HepG2 (cell line): Measurements from ENCODE around the gene MXI1. TPM values are rescaled to one million over a fixed set of nuclear protein-coding genes. Genes with fewer than 3 reads are reported as not detected.

ENCODE experiments used
- ATAC-seq: fragments of 200-7000 bp; cut with Tn5 transposase; 3 replicates; pipeline ENCODE4 v1.9.1; 2020; ENCODE audit warnings: mild to moderate bottlenecking, moderate library complexity
- BruUV-seq: library from RNA; stranded (reverse); fragments of 400-500 nt; replicated peaks from 2 replicates; lab custom pipeline; 2021; lab: Mats Ljungman, UMichigan
- CTCF ChIA-PET: fragments of 300-600 bp; formaldehyde crosslinking; extraction: SDS; loops from one replicate; lab custom pipeline; 2021; ENCODE audit warnings: low total read pairs, inconsistent platforms, low intra/inter-chr PET ratio; lab: Yijun Ruan, JAX
- POLR2A ChIA-PET: fragments of 350-600 bp; sonication (Branson Sonifier 250); formaldehyde crosslinking; loops from one replicate; lab custom pipeline; 2020; ENCODE audit warnings: antibody characterized with exemption, inconsistent platforms; lab: Yijun Ruan, JAX
- DNase-seq: peaks from one replicate; pipeline ENCODE4 v3.0.0-alpha.2; 2015; ENCODE audit warnings: low spot score
- FAIRE-seq: peaks from 3 replicates; lab custom pipeline; 2011; peaks lifted over from hg19 to GRCh38; lab: Jason Lieb, UNC
- H2AFZ ChIP-seq: one replicate; pipeline ENCODE4 v1.6.1; 2011; ENCODE audit warnings: low read length, inconsistent platforms
- H3K27ac ChIP-seq: fragments of 300-600 bp; 3 replicates; pipeline ENCODE4 v1.8.0; 2011; ENCODE audit warnings: mixed run types, mild to moderate bottlenecking, mixed read lengths, low read length, inconsistent platforms; ENCODE audit not compliant: insufficient read depth; ENCODE audit errors: extremely low read length
- H3K27me3 ChIP-seq, 2 experiments: fragments of 200-600 bp in 1 of 2; 2 replicates in 1 of 2; 3 replicates in 1 of 2; pipeline versions ENCODE4 v1.6.0 to v1.8.0; 2011; ENCODE audit warnings: low read length in 2 of 2, mild to moderate bottlenecking in 2 of 2, moderate library complexity in 2 of 2, inconsistent platforms in 1 of 2; ENCODE audit not compliant: insufficient read depth in 2 of 2, control insufficient read depth in 1 of 2
- H3K36me3 ChIP-seq, 2 experiments: fragments of 200-600 bp in 1 of 2; replicated peaks in 1 of 2; 2 replicates in 1 of 2; 3 replicates in 1 of 2; pipeline versions ENCODE4 v1.5.1 to v1.8.0; 2011; ENCODE audit warnings: low read length in 2 of 2, inconsistent platforms in 1 of 2; ENCODE audit not compliant: insufficient read depth in 2 of 2, control insufficient read depth in 1 of 2
- H3K4me1 ChIP-seq: 2 replicates; pipeline ENCODE4 v1.5.1; 2012; ENCODE audit warnings: low read length, inconsistent platforms; ENCODE audit not compliant: insufficient read depth
- H3K4me2 ChIP-seq: 2 replicates; pipeline ENCODE4 v1.6.0; 2011; ENCODE audit warnings: low read depth, low read length, inconsistent platforms
- H3K4me3 ChIP-seq, 3 experiments: fragments of 200-600 bp in 1 of 3; sonication (generic), shearing (Covaris generic) in 1 of 3; replicated peaks in 1 of 3; 2 replicates each; pipeline ENCODE4 v1.5.1; 2011 to 2016; ENCODE audit warnings: low read length in 3 of 3, inconsistent platforms in 2 of 3, low read depth in 2 of 3, mild to moderate bottlenecking in 2 of 3, control low read depth in 1 of 3, mixed read lengths in 1 of 3; ENCODE audit not compliant: insufficient read depth in 1 of 3
- H3K79me2 ChIP-seq: one replicate; pipeline ENCODE4 v1.6.1; 2011; ENCODE audit warnings: low read length, inconsistent platforms; ENCODE audit not compliant: insufficient read depth
- H3K9ac ChIP-seq: 2 replicates; pipeline ENCODE4 v1.6.0; 2011; ENCODE audit warnings: mild to moderate bottlenecking, low read depth, low read length, inconsistent platforms; ENCODE audit not compliant: insufficient read depth
- H3K9me3 ChIP-seq: 2 replicates; pipeline ENCODE4 v1.5.1; 2012; ENCODE audit warnings: mild to moderate bottlenecking, low read length
- H4K20me1 ChIP-seq: 2 replicates; pipeline ENCODE4 v1.6.0; 2011; ENCODE audit warnings: inconsistent platforms, mild to moderate bottlenecking, low read length, moderate library complexity; ENCODE audit not compliant: insufficient read depth
- CREM ChIP-seq, 2 experiments: sonication (generic) in 1 of 2; formaldehyde crosslinking in 1 of 2; IDR thresholded peaks; 2 replicates each; pipeline versions ENCODE4 v1.4.0 to v1.6.1; 2016 to 2020; ENCODE audit warnings: antibody characterized with exemption in 1 of 2, mild to moderate bottlenecking in 1 of 2, missing genetic modification reagents in 1 of 2
- DMAP1 ChIP-seq: IDR thresholded peaks from 2 replicates; pipeline ENCODE4 v1.6.1; 2016
- EED ChIP-seq: sonication (generic); formaldehyde crosslinking; IDR thresholded peaks from 2 replicates; pipeline ENCODE4 v1.5.0; 2020; ENCODE audit warnings: mild to moderate bottlenecking, missing genetic modification reagents
- ISL2 ChIP-seq: sonication (generic); formaldehyde crosslinking; IDR thresholded peaks from 2 replicates; pipeline ENCODE4 v1.5.0; 2020; ENCODE audit warnings: missing genetic modification reagents
- NR2F2 ChIP-seq: IDR thresholded peaks from 2 replicates; pipeline ENCODE4 v1.6.1; 2012; ENCODE audit warnings: low read depth, inconsistent platforms, borderline replicate concordance
- SRSF9 ChIP-seq: fragments of 200-400 bp; formaldehyde crosslinking; IDR thresholded peaks from 2 replicates; pipeline ENCODE4 v1.6.1; 2018; ENCODE audit warnings: borderline replicate concordance, mild to moderate bottlenecking, low read depth, low read length; ENCODE audit not compliant: insufficient read depth, poor library complexity, severe bottlenecking
- ZFP41 ChIP-seq: sonication (generic); formaldehyde crosslinking; IDR thresholded peaks from 2 replicates; pipeline ENCODE4 v1.4.0; 2020; ENCODE audit warnings: mild to moderate bottlenecking, missing genetic modification reagents, borderline replicate concordance
- ZNF639 ChIP-seq: conservative IDR thresholded peaks from 2 replicates; pipeline ENCODE4 v1.6.1; 2018; ENCODE audit warnings: missing genetic modification reagents
- ZNF781 ChIP-seq: sonication (generic); formaldehyde crosslinking; IDR thresholded peaks from 2 replicates; pipeline ENCODE4 v1.5.1; 2020; ENCODE audit warnings: borderline replicate concordance, mild to moderate bottlenecking, missing genetic modification reagents; ENCODE audit errors: not compliant biosample characterization
- ZNF883 ChIP-seq: sonication (generic); formaldehyde crosslinking; IDR thresholded peaks from 2 replicates; pipeline ENCODE4 v1.5.1; 2020; ENCODE audit warnings: mild to moderate bottlenecking, missing genetic modification reagents; ENCODE audit errors: not compliant biosample characterization
- WGBS: methylation state at CpG from one replicate; pipeline ENCODE4 v1.1.6; 2017; ENCODE audit warnings: low lambda C conversion rate; 5-methylcytosine and 5-hydroxymethylcytosine counted together
- in situ Hi-C: cut with HindIII; loops from 2 replicates; pipeline ENCODE4 v1.10.0; 2017; ENCODE audit warnings: low pct_unique_long_range_greater_than_20kb; ENCODE audit not compliant: extremely low pct_ligation_motif_present
- intact Hi-C: fragments of 100-400 bp; cut with micrococcal nuclease; formaldehyde crosslinking; loops from one replicate; pipeline ENCODE4 v1.10.0; 2022; ENCODE audit not compliant: unreplicated experiment
- polyA plus RNA-seq, 8 experiments: library from polyadenylated mRNA; depleted of rRNA in 3 of 8; stranded (reverse) in 7 of 8; unstranded in 1 of 8; fragments of >200 nt; fragmentation: Illumina TruSeq in 4 of 8; extraction: Trizol in 4 of 8; gene quantifications; 2 replicates each; pipeline versions ENCODE4 v1.2.1 to v1.2.3, GENCODE V29; 2011 to 2016; ENCODE audit warnings: low read depth in 4 of 8, missing spikeins in 1 of 8, mixed read lengths in 1 of 8; ENCODE audit not compliant: insufficient read depth in 1 of 8
- total RNA-seq, 5 experiments: library from RNA; depleted of rRNA; stranded (reverse); fragments of >200 nt; fragmentation: Illumina TruSeq; extraction: Trizol; gene quantifications; 2 replicates each; pipeline ENCODE4 v1.2.3, GENCODE V29; 2016; ENCODE audit warnings: low read depth in 1 of 5
- TF ChIP-seq, protein P1 (sequence below): sonication (generic); formaldehyde crosslinking; IDR thresholded peaks from 2 replicates; pipeline ENCODE4 v1.8.1; 2022; ENCODE audit warnings: low read depth, mild to moderate bottlenecking, missing genetic modification reagents
- TF ChIP-seq, protein P2 (sequence below): sonication (generic); formaldehyde crosslinking; IDR thresholded peaks from 2 replicates; pipeline ENCODE4 v1.4.0; 2020; ENCODE audit warnings: mild to moderate bottlenecking, missing genetic modification reagents, borderline replicate concordance

Gene MXI1
- total and polyA plus RNA-seq, 2 of the 13 experiments (the other 11 are each of a cell fraction or from before 2014, with no cell fraction given), result 6.6 to 22.0 TPM

GRCh38 chr10:110218632-110219031 is 11.2 kb downstream of the MXI1 start:
- FAIRE-seq (no peak), DNase-seq (no peak), ATAC-seq (no peak)
- peaks cover 82% of the 10 kb centered on the region for H3K4me1 ChIP-seq
- H3K9me3 ChIP-seq, result no peaks in the 10 kb centered on the region
- H3K4me3 ChIP-seq, result no peak overlapping the region
- peaks cover 4% of the 10 kb centered on the region for H3K79me2 ChIP-seq
- H4K20me1 ChIP-seq, result peaks cover 49% of the 10 kb centered on the region
- no peak overlapping the region for H2AFZ ChIP-seq
- CTCF ChIA-PET, result no interaction called here
- no TSS peak for BruUV-seq
- H3K9ac ChIP-seq, result no peak overlapping the region
- 72% methylated on average over 6 of the region's 6 CpGs for WGBS
- in situ Hi-C loops (no loop called here), intact Hi-C loops (no loop called here)
- H3K36me3 ChIP-seq, result no peaks in the 10 kb centered on the region
- no peaks in the 10 kb centered on the region for H3K27me3 ChIP-seq
- H3K27ac ChIP-seq, result no peak overlapping the region
- no peak overlapping the region for H3K4me2 ChIP-seq
- POLR2A ChIA-PET, result no interaction called here
- TF ChIP-seq CREM (IDR thresholded peaks at IDR 0.05), result no peak
- no peak for TF ChIP-seq CREM (CRISPR knock-in tag; IDR thresholded peaks at IDR 0.05)
- TF ChIP-seq, protein P1, sequence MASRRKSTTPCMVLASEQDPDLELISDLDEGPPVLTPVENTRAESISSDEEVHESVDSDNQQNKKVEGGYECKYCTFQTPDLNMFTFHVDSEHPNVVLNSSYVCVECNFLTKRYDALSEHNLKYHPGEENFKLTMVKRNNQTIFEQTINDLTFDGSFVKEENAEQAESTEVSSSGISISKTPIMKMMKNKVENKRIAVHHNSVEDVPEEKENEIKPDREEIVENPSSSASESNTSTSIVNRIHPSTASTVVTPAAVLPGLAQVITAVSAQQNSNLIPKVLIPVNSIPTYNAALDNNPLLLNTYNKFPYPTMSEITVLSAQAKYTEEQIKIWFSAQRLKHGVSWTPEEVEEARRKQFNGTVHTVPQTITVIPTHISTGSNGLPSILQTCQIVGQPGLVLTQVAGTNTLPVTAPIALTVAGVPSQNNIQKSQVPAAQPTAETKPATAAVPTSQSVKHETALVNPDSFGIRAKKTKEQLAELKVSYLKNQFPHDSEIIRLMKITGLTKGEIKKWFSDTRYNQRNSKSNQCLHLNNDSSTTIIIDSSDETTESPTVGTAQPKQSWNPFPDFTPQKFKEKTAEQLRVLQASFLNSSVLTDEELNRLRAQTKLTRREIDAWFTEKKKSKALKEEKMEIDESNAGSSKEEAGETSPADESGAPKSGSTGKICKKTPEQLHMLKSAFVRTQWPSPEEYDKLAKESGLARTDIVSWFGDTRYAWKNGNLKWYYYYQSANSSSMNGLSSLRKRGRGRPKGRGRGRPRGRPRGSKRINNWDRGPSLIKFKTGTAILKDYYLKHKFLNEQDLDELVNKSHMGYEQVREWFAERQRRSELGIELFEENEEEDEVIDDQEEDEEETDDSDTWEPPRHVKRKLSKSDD, result no peak
- TF ChIP-seq, protein P2, sequence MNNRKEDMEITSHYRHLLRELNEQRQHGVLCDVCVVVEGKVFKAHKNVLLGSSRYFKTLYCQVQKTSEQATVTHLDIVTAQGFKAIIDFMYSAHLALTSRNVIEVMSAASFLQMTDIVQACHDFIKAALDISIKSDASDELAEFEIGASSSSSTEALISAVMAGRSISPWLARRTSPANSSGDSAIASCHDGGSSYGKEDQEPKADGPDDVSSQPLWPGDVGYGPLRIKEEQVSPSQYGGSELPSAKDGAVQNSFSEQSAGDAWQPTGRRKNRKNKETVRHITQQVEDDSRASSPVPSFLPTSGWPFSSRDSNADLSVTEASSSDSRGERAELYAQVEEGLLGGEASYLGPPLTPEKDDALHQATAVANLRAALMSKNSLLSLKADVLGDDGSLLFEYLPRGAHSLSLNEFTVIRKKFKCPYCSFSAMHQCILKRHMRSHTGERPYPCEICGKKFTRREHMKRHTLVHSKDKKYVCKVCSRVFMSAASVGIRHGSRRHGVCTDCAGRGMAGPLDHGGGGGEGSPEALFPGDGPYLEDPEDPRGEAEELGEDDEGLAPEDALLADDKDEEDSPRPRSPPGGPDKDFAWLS, result no peak
- no peak for TF ChIP-seq ZFP41 (CRISPR knock-in tag)
- no peak for TF ChIP-seq ISL2 (CRISPR knock-in tag)
- no peak for TF ChIP-seq ZNF781 (CRISPR knock-in tag)
- no peak for TF ChIP-seq DMAP1
- TF ChIP-seq SRSF9, result no peak
- TF ChIP-seq EED (CRISPR knock-in tag), result no peak
- no peak for TF ChIP-seq ZNF883 (CRISPR knock-in tag)
- no peak for TF ChIP-seq ZNF639 (CRISPR knock-in tag)
- no peak for TF ChIP-seq NR2F2
